Testis (tissue), 3 donors: ENCODE measurements around the gene ADAP1. TPM values are rescaled to one million over a fixed set of nuclear protein-coding genes. Genes with fewer than 3 reads are reported as not detected.

Source experiments
- DNase-seq: peaks from one replicate; pipeline ENCODE4 v3.0.0-alpha.2; 2019
- H3K27ac ChIP-seq, 2 donors: fragments of 200-600 bp; sonication (generic); one replicate each; pipeline ENCODE4 v1.5.1; 2019
- H3K27me3 ChIP-seq: fragments of 200-600 bp; sonication (generic); one replicate; pipeline ENCODE4 v1.5.1; 2019
- H3K36me3 ChIP-seq: fragments of 200-600 bp; sonication (generic); one replicate; pipeline ENCODE4 v1.5.1; 2017; ENCODE audit warnings: low read depth; ENCODE audit errors: missing control alignments
- H3K4me1 ChIP-seq: fragments of 200-600 bp; sonication (generic); one replicate; pipeline ENCODE4 v1.5.1; 2019
- H3K4me3 ChIP-seq, 2 donors: fragments of 200-600 bp; sonication (generic); one replicate each; pipeline ENCODE4 v1.5.1; 2017 to 2019
- H3K9me3 ChIP-seq: fragments of 200-600 bp; sonication (generic); one replicate; pipeline ENCODE4 v1.5.1; 2017
- POLR2A ChIP-seq: fragments of 450-650 bp; IDR thresholded peaks from one replicate; pipeline ENCODE4 v1.6.1; 2017; ENCODE audit warnings: antibody characterized with exemption, mild to moderate bottlenecking, moderate library complexity
- WGBS, 2 donors: methylation state at CpG; one replicate each; pipeline ENCODE4 v1.1.5; 2018; 5-methylcytosine and 5-hydroxymethylcytosine counted together
- intact Hi-C: fragments of 100-400 bp; cut with DNase I; formaldehyde crosslinking; loops from one replicate; pipeline ENCODE4 v1.15.1; 2023; ENCODE audit warnings: low total_unique reads
- polyA plus RNA-seq: library from polyadenylated mRNA; stranded (reverse); fragments of 350-450 nt; fragmentation: Illumina TruSeq; extraction: RNeasy Lipid Tissue Mini Kit (QIAGEN cat#74804); gene quantifications from one replicate; pipeline ENCODE4 v1.2.3, GENCODE V29; 2014; ENCODE audit warnings: low read depth, low replicate concordance; ENCODE audit not compliant: insufficient read depth
- total RNA-seq, 2 donors: library from RNA; depleted of rRNA; stranded (reverse); fragments of >200 nt; gene quantifications; one replicate each; pipeline ENCODE4 v1.2.3, GENCODE V29; 2016
- TF ChIP-seq, protein P1 (sequence below), 3 experiments: fragments of 450-650 bp in 2 of 3; fragments of 200-600 bp in 1 of 3; sonication (generic) in 1 of 3; IDR thresholded peaks; one replicate each; pipeline ENCODE4 v1.5.1; 2016 to 2019; ENCODE audit warnings: antibody characterized with exemption in 3 of 3, mild to moderate bottlenecking in 2 of 3, moderate library complexity in 1 of 3

Gene ADAP1
- total and polyA plus RNA-seq, 3 donors from 2014 or later, result 2.4 to 10.9 (median 6.1) TPM

- Histone ChIP-seq H3K9me3 (no peaks in the 10 kb centered on the region), H3K4me3 (no peak overlapping the region), H3K27ac (no peak overlapping the region), H3K27me3 (no peaks in the 10 kb centered on the region), H3K36me3 (no peaks in the 10 kb centered on the region), H3K4me1 (peaks cover 11% of the 10 kb centered on the region)
- TF ChIP-seq POLR2A, result no peak
- TF ChIP-seq, protein P1, sequence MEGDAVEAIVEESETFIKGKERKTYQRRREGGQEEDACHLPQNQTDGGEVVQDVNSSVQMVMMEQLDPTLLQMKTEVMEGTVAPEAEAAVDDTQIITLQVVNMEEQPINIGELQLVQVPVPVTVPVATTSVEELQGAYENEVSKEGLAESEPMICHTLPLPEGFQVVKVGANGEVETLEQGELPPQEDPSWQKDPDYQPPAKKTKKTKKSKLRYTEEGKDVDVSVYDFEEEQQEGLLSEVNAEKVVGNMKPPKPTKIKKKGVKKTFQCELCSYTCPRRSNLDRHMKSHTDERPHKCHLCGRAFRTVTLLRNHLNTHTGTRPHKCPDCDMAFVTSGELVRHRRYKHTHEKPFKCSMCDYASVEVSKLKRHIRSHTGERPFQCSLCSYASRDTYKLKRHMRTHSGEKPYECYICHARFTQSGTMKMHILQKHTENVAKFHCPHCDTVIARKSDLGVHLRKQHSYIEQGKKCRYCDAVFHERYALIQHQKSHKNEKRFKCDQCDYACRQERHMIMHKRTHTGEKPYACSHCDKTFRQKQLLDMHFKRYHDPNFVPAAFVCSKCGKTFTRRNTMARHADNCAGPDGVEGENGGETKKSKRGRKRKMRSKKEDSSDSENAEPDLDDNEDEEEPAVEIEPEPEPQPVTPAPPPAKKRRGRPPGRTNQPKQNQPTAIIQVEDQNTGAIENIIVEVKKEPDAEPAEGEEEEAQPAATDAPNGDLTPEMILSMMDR (IDR thresholded peaks at IDR 0.05), result no peak
- intact Hi-C loops, result no loop called here
- DNase-seq, result no peak
- 77 to 81% methylated on average over 14 of the region's 14 CpGs for WGBS, 2 donors
Observed at GRCh38 chr7:869348-869747, 85.1 kb downstream of the ADAP1 start.

- DNase-seq, result no peak
- H3K4me3 ChIP-seq, result no peak overlapping the region
- no peaks in the 10 kb centered on the region for H3K4me1 ChIP-seq
Observed at GRCh38 chr7:868189-868486, 86.3 kb downstream of the ADAP1 start.

DNA sequence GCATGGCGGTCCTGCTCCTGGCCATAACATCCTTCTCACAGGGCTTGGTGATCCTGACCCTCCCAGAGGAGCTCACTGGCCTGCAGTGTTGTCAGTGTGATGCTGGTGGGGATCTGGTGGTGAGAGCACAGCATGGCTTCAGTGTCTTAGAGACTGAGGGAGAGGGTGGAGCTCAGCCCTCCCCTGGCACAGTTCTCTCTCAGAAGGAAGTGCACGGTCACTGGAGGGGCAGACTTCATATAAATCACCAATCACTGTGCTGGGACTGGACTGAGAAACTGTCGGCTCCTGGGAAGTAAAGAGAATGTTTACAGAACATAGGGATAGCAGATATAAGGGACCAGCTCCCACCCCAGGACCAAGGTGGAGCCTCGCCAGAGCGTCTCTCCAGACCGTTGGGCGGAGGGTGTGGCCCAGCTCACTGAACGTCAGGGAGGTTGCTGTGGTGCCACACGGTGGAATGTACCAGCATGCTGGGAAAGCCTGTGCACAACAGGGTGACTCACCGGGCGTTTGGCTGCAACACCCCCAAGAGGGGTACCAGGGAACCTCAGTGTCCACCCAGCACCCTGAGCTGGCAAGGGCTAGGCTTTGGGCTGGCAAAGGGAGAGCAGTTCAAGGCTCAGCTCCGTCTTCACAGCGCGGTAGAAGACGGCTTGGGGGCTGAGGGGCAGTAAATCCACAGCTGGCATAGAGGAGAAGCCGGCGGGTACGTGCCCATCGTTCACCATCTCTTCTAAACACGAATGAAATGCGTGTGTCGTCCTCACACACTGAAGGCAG is 86.9 kb downstream of the ADAP1 start:
- Histone ChIP-seq H3K27me3 (no peaks in the 10 kb centered on the region), H3K36me3 (no peaks in the 10 kb centered on the region), H3K9me3 (no peaks in the 10 kb centered on the region), H3K4me3 (no peak overlapping the region), H3K4me1 (no peaks in the 10 kb centered on the region), H3K27ac (peak overlapping the region in 1 of 2 donors; percentile 8)
- WGBS, 2 donors, result 68 to 80% methylated on average over 10 to 22 of the region's 22 CpGs
- DNase-seq, result no peak
- intact Hi-C loops, result no loop called here
- TF ChIP-seq, protein P1 (IDR thresholded peaks at IDR 0.05), result no peak
- TF ChIP-seq POLR2A, result no peak

More at GRCh38 chr7:868189-868486, 86.3 kb downstream of the ADAP1 start:
- 87 to 92% methylated on average over 3 to 17 of the region's 17 CpGs for WGBS, 2 donors
- Histone ChIP-seq H3K27ac (no peak overlapping the region), H3K27me3 (no peaks in the 10 kb centered on the region), H3K36me3 (no peaks in the 10 kb centered on the region), H3K9me3 (no peaks in the 10 kb centered on the region)
- TF ChIP-seq, protein P1 (IDR thresholded peaks at IDR 0.05), result no peak
- TF ChIP-seq POLR2A, result no peak
- intact Hi-C loops, result no loop called here

GRCh38 chr7:867001-867405 is 87.5 kb downstream of the ADAP1 start:
- no peaks in the 10 kb centered on the region for H3K4me1 ChIP-seq
- H3K27ac ChIP-seq, result peak overlapping the region in 1 of 2 donors; percentile 8
- H3K27me3 ChIP-seq, result no peaks in the 10 kb centered on the region
- no peaks in the 10 kb centered on the region for H3K9me3 ChIP-seq
- no peak overlapping the region for H3K4me3 ChIP-seq
- no peak for TF ChIP-seq POLR2A
- TF ChIP-seq, protein P1 (IDR thresholded peaks at IDR 0.05), result no peak
- intact Hi-C loops, result no loop called here
- H3K36me3 ChIP-seq, result no peaks in the 10 kb centered on the region
- DNase-seq, result peak; percentile 37
- 82 to 90% methylated on average over 12 to 18 of the region's 18 CpGs for WGBS, 2 donors

- no peaks in the 10 kb centered on the region for H3K36me3 ChIP-seq
- intact Hi-C loops, result no loop called here
Observed at GRCh38 chr7:865921-866320, 88.6 kb downstream of the ADAP1 start.

More at GRCh38 chr7:865921-866320, 88.6 kb downstream of the ADAP1 start:
- Histone ChIP-seq H3K27me3 (no peaks in the 10 kb centered on the region), H3K4me3 (no peak overlapping the region), H3K9me3 (no peaks in the 10 kb centered on the region), H3K4me1 (no peaks in the 10 kb centered on the region), H3K27ac (peak overlapping the region in 1 of 2 donors; percentile 14)
- WGBS, 2 donors, result 93 to 96% methylated on average over 24 to 25 of the region's 25 CpGs
- TF ChIP-seq POLR2A, result no peak
- TF ChIP-seq, protein P1 (IDR thresholded peaks at IDR 0.05), result no peak
- DNase-seq, result no peak
